Ascending aorta (tissue), 2 donors: ENCODE measurements around the gene EVI5L. TPM values are rescaled to one million over a fixed set of nuclear protein-coding genes. Genes with fewer than 3 reads are reported as not detected.

Source experiments
- DNase-seq, 2 donors: peaks; one replicate each; pipeline ENCODE4 v3.0.0-alpha.2; 2019; ENCODE audit warnings: low spot score in 2 of 2
- H3K27ac ChIP-seq, 2 donors: fragments of 200-600 bp; sonication (generic); one replicate each; pipeline ENCODE4 v1.5.1; 2016 to 2017; ENCODE audit warnings: mild to moderate bottlenecking in 1 of 2
- H3K27me3 ChIP-seq: fragments of 200-600 bp; sonication (generic); one replicate; pipeline ENCODE4 v1.5.1; 2017
- H3K36me3 ChIP-seq, 2 donors: fragments of 200-600 bp; sonication (generic); one replicate each; pipeline ENCODE4 v1.5.1; 2016
- H3K4me1 ChIP-seq, 2 donors: fragments of 200-600 bp; sonication (generic); one replicate each; pipeline ENCODE4 v1.5.1; 2016 to 2017; ENCODE audit warnings: mild to moderate bottlenecking in 1 of 2
- H3K4me3 ChIP-seq, 2 donors: fragments of 200-600 bp; sonication (generic); one replicate each; pipeline ENCODE4 v1.5.1; 2016 to 2017; ENCODE audit warnings: mild to moderate bottlenecking in 1 of 2
- H3K9me3 ChIP-seq, 2 donors: fragments of 200-600 bp; sonication (generic); one replicate each; pipeline ENCODE4 v1.5.1; 2016
- intact Hi-C: fragments of 100-400 bp; cut with DNase I; formaldehyde crosslinking; loops from one replicate; pipeline ENCODE4 v1.15.1; 2023
- total RNA-seq: library from RNA; depleted of rRNA; stranded (reverse); fragments of >200 nt; gene quantifications from one replicate; pipeline ENCODE4 v1.1.0, GENCODE V29; 2016
- TF ChIP-seq, protein P1 (sequence below), 3 experiments: fragments of 200-600 bp in 2 of 3; fragments of 450-650 bp in 1 of 3; sonication (generic) in 2 of 3; IDR thresholded peaks; one replicate each; pipeline ENCODE4 v1.5.1; 2016 to 2019; ENCODE audit warnings: antibody characterized with exemption in 3 of 3, mild to moderate bottlenecking in 1 of 3, moderate library complexity in 1 of 3

Gene EVI5L
- total RNA-seq, 1 donor from 2014 or later, result 27.7 TPM

DNA sequence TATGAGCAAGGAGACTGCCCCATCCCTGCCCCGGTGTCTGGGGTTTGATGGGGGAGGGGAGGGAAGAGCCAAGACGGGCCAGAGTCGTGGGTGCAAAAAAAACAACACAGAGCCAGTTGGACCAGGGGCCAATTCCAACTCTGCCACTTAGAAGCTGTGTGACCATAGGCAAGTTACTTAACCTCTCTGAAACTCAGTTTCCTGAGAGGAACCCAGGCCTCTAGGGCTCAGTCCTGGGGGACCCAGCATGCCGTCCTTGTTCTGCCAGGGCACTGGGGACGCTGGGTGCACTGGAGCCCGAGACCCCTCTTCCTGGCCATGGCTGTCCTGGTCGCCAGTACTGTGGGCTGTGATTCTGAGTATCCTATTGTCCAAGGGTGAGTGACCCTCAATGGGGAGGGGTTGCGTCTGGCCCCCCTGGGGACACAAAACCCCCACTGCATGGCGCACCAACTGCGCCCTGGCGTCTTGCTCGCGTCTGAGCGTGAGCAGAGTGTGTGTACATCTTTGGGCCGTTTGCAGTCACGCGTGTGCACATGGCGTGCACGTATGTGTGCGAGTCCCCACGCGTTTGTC lies 42.3 kb upstream of the EVI5L start:
- Histone ChIP-seq H3K4me1 (no peaks in the 10 kb centered on the region), H3K27me3 (peaks cover 10% of the 10 kb centered on the region), H3K4me3 (peak overlapping the region in 1 of 2 donors; percentile 26), H3K36me3 (no peaks in the 10 kb centered on the region), H3K9me3 (no peaks in the 10 kb centered on the region), H3K27ac (no peak overlapping the region)
- no peak for DNase-seq
- intact Hi-C loops, result no loop called here
- TF ChIP-seq, protein P1, sequence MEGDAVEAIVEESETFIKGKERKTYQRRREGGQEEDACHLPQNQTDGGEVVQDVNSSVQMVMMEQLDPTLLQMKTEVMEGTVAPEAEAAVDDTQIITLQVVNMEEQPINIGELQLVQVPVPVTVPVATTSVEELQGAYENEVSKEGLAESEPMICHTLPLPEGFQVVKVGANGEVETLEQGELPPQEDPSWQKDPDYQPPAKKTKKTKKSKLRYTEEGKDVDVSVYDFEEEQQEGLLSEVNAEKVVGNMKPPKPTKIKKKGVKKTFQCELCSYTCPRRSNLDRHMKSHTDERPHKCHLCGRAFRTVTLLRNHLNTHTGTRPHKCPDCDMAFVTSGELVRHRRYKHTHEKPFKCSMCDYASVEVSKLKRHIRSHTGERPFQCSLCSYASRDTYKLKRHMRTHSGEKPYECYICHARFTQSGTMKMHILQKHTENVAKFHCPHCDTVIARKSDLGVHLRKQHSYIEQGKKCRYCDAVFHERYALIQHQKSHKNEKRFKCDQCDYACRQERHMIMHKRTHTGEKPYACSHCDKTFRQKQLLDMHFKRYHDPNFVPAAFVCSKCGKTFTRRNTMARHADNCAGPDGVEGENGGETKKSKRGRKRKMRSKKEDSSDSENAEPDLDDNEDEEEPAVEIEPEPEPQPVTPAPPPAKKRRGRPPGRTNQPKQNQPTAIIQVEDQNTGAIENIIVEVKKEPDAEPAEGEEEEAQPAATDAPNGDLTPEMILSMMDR (IDR thresholded peaks at IDR 0.05), result no peak

DNA sequence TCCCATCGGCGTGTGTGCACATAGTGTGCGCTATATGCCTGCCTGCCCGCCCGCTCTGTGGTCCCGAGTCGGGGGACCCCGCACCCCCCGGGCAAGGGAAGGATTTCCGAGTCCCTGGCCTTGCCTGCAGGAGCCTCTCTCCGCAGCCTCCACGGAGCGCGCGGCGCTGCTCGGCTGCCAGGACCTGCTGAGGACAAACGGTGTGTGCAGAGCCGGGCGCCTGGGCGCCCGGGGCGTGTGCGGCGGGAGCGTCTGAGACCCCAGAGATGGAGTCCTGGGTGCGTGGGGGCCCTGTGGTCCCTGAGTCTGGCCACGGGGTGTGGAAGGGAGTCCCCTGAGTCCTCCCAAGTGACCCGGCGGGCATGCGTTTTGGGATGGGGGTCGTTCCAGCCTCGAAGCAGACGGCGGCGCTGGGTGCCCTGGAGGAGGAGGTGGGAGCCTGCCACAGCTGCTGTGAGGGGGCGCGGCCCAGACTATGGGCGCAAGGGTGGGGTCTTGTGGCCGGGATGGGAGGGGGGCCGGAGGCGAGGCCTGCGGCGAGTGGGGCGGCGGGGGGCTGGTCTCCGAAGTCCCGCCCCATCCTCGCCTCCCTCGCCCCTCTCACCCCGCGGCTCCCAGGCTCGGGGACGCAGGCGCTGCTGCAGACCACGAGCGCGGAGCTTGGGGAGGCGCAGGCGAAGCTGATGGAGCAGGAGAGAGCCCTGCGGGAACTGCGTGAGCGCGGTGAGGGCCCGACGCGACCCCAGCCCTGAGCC lies 41.7 kb upstream of the EVI5L start:
- Histone ChIP-seq H3K36me3 (no peaks in the 10 kb centered on the region), H3K27me3 (peaks cover 10% of the 10 kb centered on the region), H3K4me1 (no peaks in the 10 kb centered on the region), H3K9me3 (no peaks in the 10 kb centered on the region), H3K27ac (no peak overlapping the region), H3K4me3 (peak overlapping the region; percentile 20 to 26)
- TF ChIP-seq, protein P1 (IDR thresholded peaks at IDR 0.05), result no peak
- DNase-seq, result no peak
- intact Hi-C loops, result no loop called here

DNA sequence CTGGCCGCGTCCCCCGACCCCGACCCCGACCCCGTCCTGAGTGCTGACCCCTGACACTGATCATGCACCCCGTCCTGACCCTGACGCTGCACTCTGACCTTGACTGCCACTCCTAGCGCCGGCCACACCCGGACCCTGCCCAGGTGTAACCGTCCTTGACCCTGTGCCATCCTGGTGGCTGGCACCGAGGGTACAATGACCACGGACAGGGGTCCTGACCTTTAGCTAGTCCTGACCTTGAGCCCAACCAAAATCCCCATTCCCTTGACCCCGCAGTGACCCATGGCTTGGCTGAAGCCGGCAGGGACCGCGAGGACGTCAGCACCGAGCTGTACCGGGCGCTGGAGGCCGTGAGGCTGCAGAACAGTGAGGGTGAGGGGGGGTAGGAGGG lies 41.1 kb upstream of the EVI5L start:
- TF ChIP-seq, protein P1 (IDR thresholded peaks at IDR 0.05), result no peak
- no peak for DNase-seq
- Histone ChIP-seq H3K36me3 (no peaks in the 10 kb centered on the region), H3K9me3 (no peaks in the 10 kb centered on the region), H3K4me1 (no peaks in the 10 kb centered on the region), H3K27ac (no peak overlapping the region), H3K27me3 (peaks cover 10% of the 10 kb centered on the region), H3K4me3 (no peak overlapping the region)
- intact Hi-C loops, result no loop called here

DNA sequence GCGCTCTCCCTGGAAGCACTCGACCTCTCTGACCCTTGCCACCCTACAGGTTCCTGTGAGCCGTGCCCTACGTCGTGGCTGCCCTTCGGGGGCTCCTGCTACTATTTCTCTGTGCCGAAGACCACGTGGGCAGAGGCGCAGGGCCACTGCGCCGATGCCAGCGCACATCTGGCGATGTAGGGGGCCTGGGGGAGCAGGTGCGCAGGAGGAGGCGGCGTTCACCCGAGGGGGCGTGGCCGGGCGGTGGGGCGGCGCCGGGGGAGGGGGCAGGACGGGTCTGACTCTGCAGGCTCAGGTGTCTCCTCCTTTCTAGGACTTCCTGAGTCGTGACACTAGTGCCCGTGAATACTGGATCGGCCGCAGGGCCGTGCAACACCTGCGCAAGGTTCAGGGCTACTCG lies 40.6 kb upstream of the EVI5L start:
- TF ChIP-seq, protein P1 (IDR thresholded peaks at IDR 0.05), result no peak
- Histone ChIP-seq H3K4me3 (no peak overlapping the region), H3K9me3 (no peaks in the 10 kb centered on the region), H3K4me1 (no peaks in the 10 kb centered on the region), H3K36me3 (no peaks in the 10 kb centered on the region), H3K27ac (no peak overlapping the region), H3K27me3 (peaks cover 10% of the 10 kb centered on the region)
- DNase-seq, result no peak
- intact Hi-C loops, result no loop called here

DNA sequence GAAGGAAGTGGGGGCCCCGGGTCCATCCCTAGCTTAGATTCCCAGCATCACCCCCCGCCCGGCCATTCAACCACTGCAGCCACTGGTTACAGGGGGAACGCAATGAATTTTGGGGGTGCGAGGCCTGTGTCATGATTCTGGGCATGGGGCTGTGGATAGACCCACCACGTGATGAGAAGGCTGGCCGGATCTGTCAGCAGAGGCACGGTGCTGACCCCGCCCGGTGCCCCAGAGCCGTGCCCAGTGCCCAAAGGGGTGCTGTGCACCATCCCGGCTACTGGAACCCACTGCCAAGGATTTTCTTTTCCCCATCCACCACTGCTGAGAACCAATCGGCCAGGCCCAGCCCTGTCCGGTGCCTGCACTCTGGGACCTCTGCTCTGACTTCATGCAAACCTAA lies 39.6 kb upstream of the EVI5L start:
- TF ChIP-seq, protein P1 (IDR thresholded peaks at IDR 0.05), result no peak
- intact Hi-C loops, result no loop called here
- no peak for DNase-seq
- H3K27ac ChIP-seq, result no peak overlapping the region
- peaks cover 10% of the 10 kb centered on the region for H3K27me3 ChIP-seq
- no peaks in the 10 kb centered on the region for H3K4me1 ChIP-seq
- no peaks in the 10 kb centered on the region for H3K9me3 ChIP-seq
- no peak overlapping the region for H3K4me3 ChIP-seq
- no peaks in the 10 kb centered on the region for H3K36me3 ChIP-seq
